Measurements from ENCODE around the gene ZNF322. TPM values are rescaled to one million over a fixed set of nuclear protein-coding genes. Genes with fewer than 3 reads are reported as not detected.
"Not testable (repeated sequence)": the region's sequence is repeated elsewhere in the genome, so short reads cannot be mapped to it uniquely, and the experiment has no call there.

The ZNF322 gene
- total RNA-seq: 10 to 100 TPM; 10.2 to 13.8 TPM

GRCh38 chr6:26659042-26659999 lies at the start of gene ZNF322:
ZNF322 (minus strand) TSS chr6:26659746; CDS start chr6:26638553, 21,193 bp downstream.
- H3K9me3 Mint-ChIP-seq: no peaks in the 10 kb centered on the region
- ATAC-seq (peak; percentile 99 to 100), DNase-seq (ENCODE audit: low spot score in 2 of 2) (peak; percentile 92)
- H3K36me3 Mint-ChIP-seq: peaks cover 0 to 18% of the 10 kb centered on the region in 2 donors
- H3K27ac Mint-ChIP-seq: peak within 1 kb of the TSS; percentile 80 to 85

GRCh38 chr6:26705780-26706179 lies 46.2 kb upstream of the ZNF322 start:
- ATAC-seq; H3K36me3 Mint-ChIP-seq; H3K9me3 Mint-ChIP-seq; DNase-seq (ENCODE audit: low spot score in 2 of 2); H3K27ac Mint-ChIP-seq: not testable (repeated sequence)

- not testable (repeated sequence) for H3K36me3 Mint-ChIP-seq; ATAC-seq; H3K27ac Mint-ChIP-seq; DNase-seq (ENCODE audit: low spot score in 2 of 2); H3K9me3 Mint-ChIP-seq
Observed at GRCh38 chr6:26705352-26705751, 45.8 kb upstream of the ZNF322 start.

- not testable (repeated sequence) for H3K27ac Mint-ChIP-seq; DNase-seq (ENCODE audit: low spot score in 2 of 2); H3K36me3 Mint-ChIP-seq; H3K9me3 Mint-ChIP-seq; ATAC-seq
Observed at GRCh38 chr6:26701023-26701747, 41.6 kb upstream of the ZNF322 start.

GRCh38 chr6:26697496-26697895 lies 38.0 kb upstream of the ZNF322 start:
- DNase-seq (ENCODE audit: low spot score in 2 of 2); H3K27ac Mint-ChIP-seq; H3K36me3 Mint-ChIP-seq; ATAC-seq; H3K9me3 Mint-ChIP-seq: not testable (repeated sequence)

- not testable (repeated sequence) for H3K9me3 Mint-ChIP-seq; DNase-seq (ENCODE audit: low spot score in 2 of 2); H3K36me3 Mint-ChIP-seq; H3K27ac Mint-ChIP-seq; ATAC-seq
Observed at GRCh38 chr6:26689324-26689947, 29.9 kb upstream of the ZNF322 start.

- DNase-seq (ENCODE audit: low spot score in 2 of 2); ATAC-seq; H3K27ac Mint-ChIP-seq; H3K9me3 Mint-ChIP-seq; H3K36me3 Mint-ChIP-seq: not testable (repeated sequence)
Observed at GRCh38 chr6:26682435-26683042, 23.0 kb upstream of the ZNF322 start.

GRCh38 chr6:26673287-26673686 lies 13.7 kb upstream of the ZNF322 start:
- H3K36me3 Mint-ChIP-seq; H3K27ac Mint-ChIP-seq; H3K9me3 Mint-ChIP-seq; ATAC-seq; DNase-seq (ENCODE audit: low spot score in 2 of 2): not testable (repeated sequence)

- ATAC-seq; H3K9me3 Mint-ChIP-seq; DNase-seq (ENCODE audit: low spot score in 2 of 2); H3K36me3 Mint-ChIP-seq; H3K27ac Mint-ChIP-seq: not testable (repeated sequence)
Observed at GRCh38 chr6:26670558-26670957, 11.0 kb upstream of the ZNF322 start.

- not testable (repeated sequence) for H3K36me3 Mint-ChIP-seq; ATAC-seq; DNase-seq (ENCODE audit: low spot score in 2 of 2); H3K9me3 Mint-ChIP-seq; H3K27ac Mint-ChIP-seq
Observed at GRCh38 chr6:26670003-26670402, 10.5 kb upstream of the ZNF322 start.

GRCh38 chr6:26660000-26660361 lies 435 bp upstream of the ZNF322 start:
- DNase-seq (ENCODE audit: low spot score in 2 of 2) (no peak), ATAC-seq (peak; percentile 13 to 46)
- Mint-ChIP-seq H3K36me3 (peaks cover 0 to 18% of the 10 kb centered on the region in 2 donors), H3K27ac (peak overlapping the region; percentile 80 to 85), H3K9me3 (no peaks in the 10 kb centered on the region)

- ATAC-seq: no peak
- no peak overlapping the region for H3K27ac Mint-ChIP-seq
- no peaks in the 10 kb centered on the region for H3K9me3 Mint-ChIP-seq
- no peak for DNase-seq (ENCODE audit: low spot score in 2 of 2)
- H3K36me3 Mint-ChIP-seq: peaks cover 0 to 18% of the 10 kb centered on the region in 2 donors
Observed at GRCh38 chr6:26657256-26657655, 2.3 kb downstream of the ZNF322 start.

- ATAC-seq (no peak), DNase-seq (ENCODE audit: low spot score in 2 of 2) (no peak)
- Mint-ChIP-seq H3K36me3 (peaks cover 13 to 36% of the 10 kb centered on the region in 2 donors), H3K27ac (no peak overlapping the region), H3K9me3 (peaks cover 7 to 10% of the 10 kb centered on the region in 2 donors)
Observed at GRCh38 chr6:26653007-26653406, 6.5 kb downstream of the ZNF322 start.

- no peak overlapping the region for H3K27ac Mint-ChIP-seq
- H3K9me3 Mint-ChIP-seq: peaks cover 7 to 10% of the 10 kb centered on the region in 2 donors
- no peak for ATAC-seq
- H3K36me3 Mint-ChIP-seq: peaks cover 13 to 26% of the 10 kb centered on the region in 2 donors
- no peak for DNase-seq (ENCODE audit: low spot score in 2 of 2)
Observed at GRCh38 chr6:26651133-26651781, 8.3 kb downstream of the ZNF322 start.

GRCh38 chr6:26646074-26646473 lies 13.5 kb downstream of the ZNF322 start:
- H3K9me3 Mint-ChIP-seq: peaks cover 10 to 27% of the 10 kb centered on the region in 2 donors
- ATAC-seq: no peak
- no peak overlapping the region for H3K27ac Mint-ChIP-seq
- H3K36me3 Mint-ChIP-seq: peaks cover 43 to 54% of the 10 kb centered on the region in 2 donors
- no peak for DNase-seq (ENCODE audit: low spot score in 2 of 2)

- ATAC-seq (no peak), DNase-seq (ENCODE audit: low spot score in 2 of 2) (no peak)
- H3K27ac Mint-ChIP-seq: no peak overlapping the region
- H3K9me3 Mint-ChIP-seq: peaks cover 22 to 39% of the 10 kb centered on the region in 2 donors
- H3K36me3 Mint-ChIP-seq: peaks cover 58 to 60% of the 10 kb centered on the region in 2 donors
Observed at GRCh38 chr6:26640806-26641205, 18.7 kb downstream of the ZNF322 start.

Data from activated naive CD4-positive, alpha-beta T cell treated with anti-CD3 and anti-CD28 coated beads, Interleukin-2, amount 50 U/mL, for 72 hours (primary cell).